ENCODE results near the gene SF3B5. TPM values are rescaled to one million over a fixed set of nuclear protein-coding genes. Genes with fewer than 3 reads are reported as not detected.

Gene SF3B5
- total RNA-seq = 89.2 and 122 TPM in 2 replicates

DNA sequence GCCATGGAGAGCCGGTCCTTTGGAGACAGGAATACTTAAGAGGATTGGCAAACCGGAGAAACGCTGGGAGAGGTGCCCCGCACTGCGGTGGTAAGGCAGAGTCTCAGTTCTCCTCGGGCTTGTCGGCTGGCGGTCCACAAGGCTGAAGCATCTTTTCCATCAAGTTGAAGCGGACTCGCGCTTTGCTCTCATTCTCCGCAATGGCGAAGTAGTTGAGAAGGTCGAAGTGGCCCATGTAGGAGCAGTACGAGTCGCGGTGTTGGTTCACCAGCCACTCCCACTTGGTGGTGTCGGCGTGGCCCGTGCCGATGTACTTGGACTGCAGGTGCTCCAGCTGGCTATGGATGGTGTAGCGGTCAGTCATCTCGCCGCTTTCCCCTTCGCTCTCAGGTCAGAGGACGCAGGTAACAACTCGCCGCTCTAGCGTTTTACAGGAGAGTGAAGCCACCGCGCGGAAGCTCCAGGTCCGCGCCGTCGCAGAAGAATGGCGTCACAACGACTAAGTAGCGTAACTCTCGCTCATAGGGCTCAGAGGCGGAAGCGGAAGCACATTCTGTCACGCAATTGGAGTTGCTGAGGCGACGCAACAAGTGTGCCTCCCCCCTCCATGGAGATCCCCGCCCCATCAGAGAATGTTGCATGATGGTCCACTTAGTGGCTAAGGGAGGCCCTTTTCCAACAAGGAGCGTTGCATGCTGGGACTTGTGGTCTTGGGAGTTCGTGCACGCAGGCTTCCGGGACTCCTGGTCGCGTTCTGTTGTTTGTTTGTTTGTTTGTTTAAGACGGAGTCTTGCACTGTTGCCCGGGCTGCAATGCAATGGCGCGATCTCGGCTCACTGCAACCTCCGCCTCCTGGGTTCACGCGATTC is at the start of gene SF3B5:
Gene SF3B5 (minus strand): TSS at position 440 of the 869 bp plus-strand sequence. CDS start 76 bp downstream, at position 364.

Other genes starting within 250 kb of the SF3B5 start
- not detected in 2 replicates for gene ZC2HC1B, start 231.1 kb downstream of the SF3B5 start, total RNA-seq
- gene PLAGL1, start 87.3 kb downstream of the SF3B5 start, total RNA-seq = 10.6 and 19.4 TPM in 2 replicates
- gene STX11, start 54.9 kb upstream of the SF3B5 start, total RNA-seq = 3.6 and 4.8 TPM in 2 replicates
- 172 and 202 TPM in 2 replicates for gene UTRN, start 189.8 kb upstream of the SF3B5 start, total RNA-seq

All from aortic smooth muscle cell (primary cell).